Stimulated activated CD4-positive, alpha-beta T cell treated with anti-CD3 and anti-CD28 coated beads, Interleukin-15, amount 100 ng/mL, for 24 hours (primary cell): Measurements from ENCODE around the gene RARG.

Experiments
- DNase-seq: peaks from one replicate; pipeline ENCODE4 v3.0.0-alpha.2; 2020

The RARG gene

DNA sequence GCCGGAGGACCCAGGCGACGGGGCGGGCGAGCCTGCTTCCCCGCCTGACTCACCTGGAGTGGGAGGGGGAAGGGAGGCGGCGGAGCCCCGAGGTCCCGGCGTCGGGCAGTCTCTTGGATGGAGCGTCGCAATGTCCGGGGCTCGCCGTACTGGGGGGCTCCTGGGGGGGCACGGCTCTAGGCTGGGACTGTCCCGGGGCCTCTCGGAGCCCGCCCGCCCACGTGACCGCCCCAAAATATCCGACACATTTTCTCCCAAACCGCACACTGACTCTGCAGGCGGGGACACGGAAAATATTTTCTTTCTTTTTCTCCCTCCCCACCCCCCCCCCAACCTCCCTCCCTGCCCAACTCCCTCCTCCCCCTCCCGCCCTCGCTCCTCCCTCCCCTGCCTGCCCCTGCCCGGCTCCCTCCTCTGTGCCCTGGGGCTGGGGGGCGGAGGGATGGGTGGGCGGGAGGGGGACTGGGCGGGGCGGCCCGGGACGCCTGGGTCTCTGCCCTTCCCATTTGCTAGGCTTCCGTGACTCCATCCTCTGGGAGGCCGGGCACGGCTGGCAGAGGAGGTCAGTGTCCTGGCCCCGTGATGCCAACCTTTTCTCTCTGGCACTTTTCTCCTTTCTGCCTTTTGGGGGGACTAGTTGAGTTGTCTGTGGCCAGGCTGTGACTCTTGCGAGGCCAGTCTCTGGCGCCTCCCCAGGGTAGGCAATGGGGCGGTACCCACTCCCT, at the start of gene RARG:
Gene RARG, minus strand, starts transcription at position 289 of the 725 bp plus-strand sequence. CDS start 4,664 bp downstream, outside the sequence.
- peak; percentile 84 for DNase-seq

DNA sequence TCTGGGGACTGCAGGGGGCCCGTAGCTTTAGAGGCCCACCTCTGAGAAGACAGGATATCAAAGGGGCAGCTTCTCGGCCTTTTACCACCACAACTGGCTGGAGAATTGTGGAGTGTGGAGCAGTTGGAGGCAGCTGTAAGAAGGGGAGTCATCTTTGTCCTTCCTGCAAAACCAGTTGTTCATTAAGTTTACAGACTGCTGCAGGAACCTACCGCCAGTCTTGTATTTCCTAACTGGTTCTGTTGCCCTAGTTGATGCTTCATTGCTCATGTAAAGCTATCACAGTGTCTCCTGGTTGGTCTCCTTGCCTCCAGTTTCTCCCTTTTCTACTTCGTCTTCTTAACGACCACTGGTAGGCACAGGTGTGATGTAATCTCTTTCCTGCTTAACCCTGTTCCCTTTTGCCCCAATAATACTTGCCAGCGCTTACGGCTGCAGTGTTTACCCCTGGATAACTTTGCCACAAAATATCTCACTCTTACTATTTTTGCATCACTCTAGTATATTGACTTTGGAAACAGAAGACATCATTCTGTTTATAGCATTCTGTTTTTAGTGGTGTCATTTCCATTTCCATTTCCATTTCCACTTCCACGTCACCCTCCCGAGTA, 48.0 kb upstream of the RARG start:
- DNase-seq, result no peak

- no peak for DNase-seq
These were observed 47.4 kb upstream of the RARG start for GRCh38 chr12:53279283-53279869.

GRCh38 chr12:53277981-53278380, 46.0 kb upstream of the RARG start:
- DNase-seq, result no peak

- no peak for DNase-seq
These were observed 44.5 kb upstream of the RARG start for GRCh38 chr12:53276511-53276910.

GRCh38 chr12:53274445-53274844, 42.4 kb upstream of the RARG start:
- DNase-seq, result no peak

DNA sequence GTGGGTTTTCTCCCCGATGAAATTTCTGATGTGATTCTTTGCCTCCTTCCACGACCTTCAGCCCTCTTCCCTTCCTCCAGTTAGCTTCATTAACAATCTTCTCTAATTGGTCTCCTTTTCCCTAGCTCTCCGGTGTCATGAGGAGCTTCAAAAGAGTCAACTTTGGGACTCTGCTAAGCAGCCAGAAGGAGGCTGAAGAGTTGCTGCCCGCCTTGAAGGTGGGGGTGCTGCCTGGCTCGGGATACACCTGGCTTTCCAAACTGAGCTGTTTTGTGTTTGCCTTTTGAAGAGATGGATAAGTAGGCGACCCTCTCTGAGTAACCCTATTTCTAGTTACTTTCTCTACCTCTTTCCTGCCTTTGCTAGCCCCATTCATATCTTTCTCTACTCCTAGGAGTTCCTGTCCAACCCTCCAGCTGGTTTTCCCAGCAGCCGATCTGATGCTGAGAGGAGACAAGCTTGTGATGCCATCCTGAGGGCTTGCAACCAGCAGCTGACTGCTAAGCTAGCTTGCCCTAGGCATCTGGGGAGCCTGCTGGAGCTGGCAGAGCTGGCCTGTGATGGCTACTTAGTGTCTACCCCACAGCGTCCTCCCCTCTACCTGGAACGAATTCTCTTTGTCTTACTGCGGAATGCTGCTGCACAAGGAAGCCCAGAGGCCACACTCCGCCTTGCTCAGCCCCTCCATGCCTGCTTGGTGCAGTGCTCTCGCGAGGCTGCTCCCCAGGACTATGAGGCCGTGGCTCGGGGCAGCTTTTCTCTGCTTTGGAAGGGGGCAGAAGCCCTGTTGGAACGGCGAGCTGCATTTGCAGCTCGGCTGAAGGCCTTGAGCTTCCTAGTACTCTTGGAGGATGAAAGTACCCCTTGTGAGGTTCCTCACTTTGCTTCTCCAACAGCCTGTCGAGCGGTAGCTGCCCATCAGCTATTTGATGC, 36.9 kb upstream of the RARG start:
- no peak for DNase-seq

- peak; percentile 93 for DNase-seq
These were observed 36.1 kb upstream of the RARG start, which contains the start of gene ESPL1 for GRCh38 chr12:53267999-53268629. ESPL1 (plus strand) TSS chr12:53268299; CDS start chr12:53268767, 468 bp downstream.

GRCh38 chr12:53267306-53267998, 35.4 kb upstream of the RARG start:
- peak; percentile 61 for DNase-seq

DNA sequence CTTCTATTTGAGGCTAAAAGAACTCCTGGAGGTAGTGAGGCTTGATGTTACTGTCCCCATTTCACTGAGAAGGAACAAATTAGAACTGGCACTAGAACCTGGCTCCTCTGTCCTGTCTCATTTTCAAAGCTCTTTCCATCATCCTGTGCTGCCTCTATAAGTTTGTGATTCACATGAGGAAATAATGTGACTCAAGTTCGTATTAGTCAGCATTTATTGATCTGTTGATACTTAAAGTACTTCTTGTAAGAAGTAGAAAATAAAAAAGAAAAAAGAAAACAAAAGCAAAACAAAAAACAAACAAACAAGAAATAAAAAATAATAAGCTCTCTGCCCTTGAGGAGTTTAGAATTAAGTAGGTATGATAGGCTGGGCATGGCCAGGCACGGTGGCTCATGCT, 33.8 kb upstream of the RARG start:
- no peak for DNase-seq

- DNase-seq, result no peak
These were observed 27.9 kb upstream of the RARG start for GRCh38 chr12:53259891-53260290.

GRCh38 chr12:53258541-53259539, 26.8 kb upstream of the RARG start:
- DNase-seq, result no peak

DNA sequence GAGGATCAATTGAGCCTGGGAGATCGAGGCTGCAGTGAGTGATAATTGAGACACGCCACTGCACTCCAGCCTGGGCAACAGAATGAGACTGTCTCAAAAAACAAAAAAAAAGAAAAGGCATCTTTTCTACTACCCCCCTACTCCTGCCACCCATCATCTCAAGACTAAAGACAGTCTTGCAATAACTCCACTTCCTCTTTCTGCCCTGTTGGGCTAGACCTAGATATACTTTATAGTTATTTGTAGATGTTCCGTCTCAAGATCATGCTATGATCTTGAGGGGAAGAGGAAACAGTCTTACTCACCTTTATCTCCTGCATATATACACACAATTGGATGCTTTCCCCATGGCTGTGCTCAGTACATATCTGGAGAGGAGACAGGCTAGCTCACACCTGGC, 24.0 kb upstream of the RARG start:
- no peak for DNase-seq

- no peak for DNase-seq
These were observed 23.0 kb upstream of the RARG start for GRCh38 chr12:53254816-53255545.

DNA sequence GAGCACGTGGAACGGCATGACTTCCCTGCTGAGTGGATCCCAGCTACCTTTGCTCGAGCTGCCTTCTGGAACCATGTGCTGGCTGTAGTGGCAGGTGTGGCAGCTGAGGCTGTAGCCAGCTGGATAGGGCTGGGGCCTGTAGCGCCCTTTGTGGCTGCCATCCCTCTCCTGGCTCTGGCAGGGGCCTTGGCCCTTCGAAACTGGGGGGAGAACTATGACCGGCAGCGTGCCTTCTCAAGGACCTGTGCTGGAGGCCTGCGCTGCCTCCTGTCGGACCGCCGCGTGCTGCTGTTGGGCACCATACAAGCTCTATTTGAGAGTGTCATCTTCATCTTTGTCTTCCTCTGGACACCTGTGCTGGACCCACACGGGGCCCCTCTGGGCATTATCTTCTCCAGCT, 21.3 kb upstream of the RARG start:
- DNase-seq, result no peak

DNA sequence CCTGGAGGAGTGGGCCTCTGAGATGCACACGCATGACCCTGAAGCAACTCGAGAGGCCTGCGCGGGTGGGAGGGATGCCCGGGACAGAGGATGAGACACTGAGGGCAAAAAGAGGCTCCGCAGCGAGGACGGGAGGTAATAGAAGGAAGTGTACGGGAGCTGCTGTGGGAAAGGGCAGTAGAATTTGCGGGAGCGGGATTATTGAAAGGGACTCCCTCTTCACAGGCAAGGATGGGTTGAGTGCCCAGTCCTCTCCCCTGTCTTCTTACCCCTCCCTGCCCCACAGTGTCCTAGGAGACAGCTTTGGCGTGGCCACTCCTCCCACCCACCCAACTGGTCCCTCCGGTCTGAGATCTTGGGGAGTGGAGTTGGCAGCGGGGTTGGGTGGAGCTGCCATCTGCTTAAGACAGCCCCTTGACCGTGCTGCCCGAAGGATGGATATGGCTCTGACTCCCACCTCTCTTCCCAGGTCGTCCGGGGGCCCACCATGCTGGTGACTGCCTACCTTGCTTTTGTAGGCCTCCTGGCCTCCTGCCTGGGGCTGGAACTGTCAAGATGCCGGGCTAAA, 20.4 kb upstream of the RARG start:
- peak; percentile 41 for DNase-seq

GRCh38 chr12:53251477-53252348, 19.7 kb upstream of the RARG start:
- DNase-seq, result peak; percentile 80

DNA sequence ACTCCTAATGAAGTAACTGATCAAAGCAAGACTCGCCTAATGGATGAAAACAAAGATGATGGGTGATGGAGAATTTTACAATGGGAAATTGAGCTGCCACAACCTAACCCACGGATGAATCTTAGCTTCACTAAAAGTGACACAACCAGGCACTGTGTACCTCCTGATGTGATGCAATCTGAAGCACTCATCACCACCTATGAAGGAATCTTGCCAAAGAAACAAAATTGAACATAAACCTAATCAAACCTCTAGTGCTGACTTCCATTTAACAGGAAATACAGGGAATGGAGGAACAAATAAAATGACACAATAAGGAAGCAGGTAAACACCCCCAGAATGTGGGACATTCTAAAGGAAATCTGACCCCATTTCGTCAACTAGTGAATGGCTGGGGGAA, 13.3 kb upstream of the RARG start:
- DNase-seq, result no peak

GRCh38 chr12:53244337-53244736, 12.3 kb upstream of the RARG start:
- DNase-seq, result no peak
